ENCODE data around the gene GPR39. TPM values are rescaled to one million over a fixed set of nuclear protein-coding genes. Genes with fewer than 3 reads are reported as not detected.

GPR39 gene
- total RNA-seq, 1 experiment from 2014 or later, result 34.8 TPM

DNA sequence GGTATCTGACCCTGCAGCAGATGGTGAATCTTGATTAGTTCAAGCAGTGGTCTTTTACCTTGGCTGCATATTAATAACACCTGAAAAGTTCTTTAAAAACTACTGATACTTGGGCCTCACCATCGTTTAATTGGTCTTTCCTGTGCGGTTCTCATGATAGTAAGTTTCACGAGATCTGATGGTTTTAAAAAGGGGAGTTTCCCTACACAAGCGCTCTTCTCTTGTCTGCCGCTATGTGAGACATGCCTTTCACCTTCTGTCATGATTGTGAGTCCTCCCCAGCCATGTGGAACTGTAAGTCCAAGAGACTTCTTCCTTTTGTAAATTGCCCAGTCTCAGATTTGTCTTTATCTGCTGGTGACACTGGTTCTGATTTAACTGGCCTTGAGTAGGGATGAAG, 151.1 kb downstream of the GPR39 start:
- DNase-seq, result no peak
- intact Hi-C loops (cut with micrococcal nuclease), result no loop called here
- ChIA-PET POLR2A (ENCODE audit: unreplicated experiment) (no interaction called here), CTCF (no interaction called here)
- H3K27ac ChIP-seq (ENCODE audit: low read length), result no peak overlapping the region
- TF ChIP-seq, protein P1, sequence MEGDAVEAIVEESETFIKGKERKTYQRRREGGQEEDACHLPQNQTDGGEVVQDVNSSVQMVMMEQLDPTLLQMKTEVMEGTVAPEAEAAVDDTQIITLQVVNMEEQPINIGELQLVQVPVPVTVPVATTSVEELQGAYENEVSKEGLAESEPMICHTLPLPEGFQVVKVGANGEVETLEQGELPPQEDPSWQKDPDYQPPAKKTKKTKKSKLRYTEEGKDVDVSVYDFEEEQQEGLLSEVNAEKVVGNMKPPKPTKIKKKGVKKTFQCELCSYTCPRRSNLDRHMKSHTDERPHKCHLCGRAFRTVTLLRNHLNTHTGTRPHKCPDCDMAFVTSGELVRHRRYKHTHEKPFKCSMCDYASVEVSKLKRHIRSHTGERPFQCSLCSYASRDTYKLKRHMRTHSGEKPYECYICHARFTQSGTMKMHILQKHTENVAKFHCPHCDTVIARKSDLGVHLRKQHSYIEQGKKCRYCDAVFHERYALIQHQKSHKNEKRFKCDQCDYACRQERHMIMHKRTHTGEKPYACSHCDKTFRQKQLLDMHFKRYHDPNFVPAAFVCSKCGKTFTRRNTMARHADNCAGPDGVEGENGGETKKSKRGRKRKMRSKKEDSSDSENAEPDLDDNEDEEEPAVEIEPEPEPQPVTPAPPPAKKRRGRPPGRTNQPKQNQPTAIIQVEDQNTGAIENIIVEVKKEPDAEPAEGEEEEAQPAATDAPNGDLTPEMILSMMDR (conservative IDR thresholded peaks at IDR 0.05; ENCODE audit: low read depth, low read length), result no peak
- no peak for TF ChIP-seq EZH2 (IDR thresholded peaks at IDR 0.05; ENCODE audit: low read length, unreplicated experiment)
- no peak for TF ChIP-seq EZH2phosphoT487 (IDR thresholded peaks at IDR 0.05; ENCODE audit: borderline replicate concordance, low read length)
- no peaks in the 10 kb centered on the region for H3K9me3 ChIP-seq (ENCODE audit: low read length)
- H3K4me3 ChIP-seq (ENCODE audit: low read length), result no peak overlapping the region
- no peak overlapping the region for H3K9ac ChIP-seq (ENCODE audit: low read length)
- peaks cover 6% of the 10 kb centered on the region; the same call in 1 of the 2 replicates for H3K4me1 ChIP-seq (ENCODE audit: insufficient read depth, low read length)
- no peaks in the 10 kb centered on the region for H3F3A ChIP-seq (ENCODE audit: low read length, unreplicated experiment)
- no peaks in the 10 kb centered on the region for H3K9me2 ChIP-seq (replicated peaks; ENCODE audit: low read length)
- no peaks in the 10 kb centered on the region for H3K27me3 ChIP-seq (ENCODE audit: low read length)
- peaks cover 21% of the 10 kb centered on the region; the same call in 1 of the 2 replicates for H3K79me2 ChIP-seq (ENCODE audit: low read length)
- no peaks in the 10 kb centered on the region for H3K36me3 ChIP-seq (ENCODE audit: low read depth, low read length)
- no peaks in the 10 kb centered on the region for H4K20me1 ChIP-seq (ENCODE audit: low read length)
- no peak for ATAC-seq
- H3K4me2 ChIP-seq (ENCODE audit: low read length), result no peak overlapping the region
- BruUV-seq (replicated peaks), result no TSS peak
- no peak overlapping the region for H2AFZ ChIP-seq (ENCODE audit: low read length)

DNA sequence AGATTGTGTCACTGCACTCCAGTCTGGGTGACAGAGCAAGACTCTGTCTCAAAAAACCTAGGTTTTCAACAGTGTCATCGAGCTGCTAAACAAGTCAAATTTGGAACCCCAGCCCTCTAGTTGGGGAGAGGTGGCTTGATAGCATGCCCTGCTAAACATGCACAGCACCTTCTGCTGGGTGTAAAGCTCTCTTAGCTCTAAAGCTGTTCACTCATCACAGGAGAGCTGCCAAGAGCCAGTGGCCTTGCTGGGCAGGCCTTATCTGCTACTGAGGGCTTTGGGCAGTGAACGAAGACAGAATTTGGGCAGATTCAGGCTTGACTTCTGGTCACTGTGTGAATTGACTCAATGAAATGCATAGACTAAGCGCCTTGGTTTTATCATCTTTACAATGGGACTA, 152.1 kb downstream of the GPR39 start:
- no TSS peak for BruUV-seq (replicated peaks)
- no peak for ATAC-seq
- Histone ChIP-seq H3K4me3 (ENCODE audit: low read length) (no peak overlapping the region), H3K9me2 (replicated peaks; ENCODE audit: low read length) (no peaks in the 10 kb centered on the region), H3F3A (ENCODE audit: low read length, unreplicated experiment) (no peaks in the 10 kb centered on the region), H3K4me1 (ENCODE audit: insufficient read depth, low read length) (peaks cover 6% of the 10 kb centered on the region; the same call in 1 of the 2 replicates), H3K27ac (ENCODE audit: low read length) (no peak overlapping the region), H3K36me3 (ENCODE audit: low read depth, low read length) (no peaks in the 10 kb centered on the region), H4K20me1 (ENCODE audit: low read length) (no peaks in the 10 kb centered on the region), H3K27me3 (ENCODE audit: low read length) (no peaks in the 10 kb centered on the region), H3K79me2 (ENCODE audit: low read length) (peaks cover 18% of the 10 kb centered on the region; the same call in 1 of the 2 replicates), H2AFZ (ENCODE audit: low read length) (no peak overlapping the region), H3K9ac (ENCODE audit: low read length) (no peak overlapping the region), H3K9me3 (ENCODE audit: low read length) (no peaks in the 10 kb centered on the region), H3K4me2 (ENCODE audit: low read length) (no peak overlapping the region)
- CTCF ChIA-PET, result no interaction called here
- POLR2A ChIA-PET (ENCODE audit: unreplicated experiment), result no interaction called here
- TF ChIP-seq, protein P1 (conservative IDR thresholded peaks at IDR 0.05; ENCODE audit: low read depth, low read length), result no peak
- no peak for TF ChIP-seq EZH2phosphoT487 (IDR thresholded peaks at IDR 0.05; ENCODE audit: borderline replicate concordance, low read length)
- no peak for TF ChIP-seq EZH2 (IDR thresholded peaks at IDR 0.05; ENCODE audit: low read length, unreplicated experiment)
- DNase-seq, result no peak
- intact Hi-C loops (cut with micrococcal nuclease), result no loop called here

DNA sequence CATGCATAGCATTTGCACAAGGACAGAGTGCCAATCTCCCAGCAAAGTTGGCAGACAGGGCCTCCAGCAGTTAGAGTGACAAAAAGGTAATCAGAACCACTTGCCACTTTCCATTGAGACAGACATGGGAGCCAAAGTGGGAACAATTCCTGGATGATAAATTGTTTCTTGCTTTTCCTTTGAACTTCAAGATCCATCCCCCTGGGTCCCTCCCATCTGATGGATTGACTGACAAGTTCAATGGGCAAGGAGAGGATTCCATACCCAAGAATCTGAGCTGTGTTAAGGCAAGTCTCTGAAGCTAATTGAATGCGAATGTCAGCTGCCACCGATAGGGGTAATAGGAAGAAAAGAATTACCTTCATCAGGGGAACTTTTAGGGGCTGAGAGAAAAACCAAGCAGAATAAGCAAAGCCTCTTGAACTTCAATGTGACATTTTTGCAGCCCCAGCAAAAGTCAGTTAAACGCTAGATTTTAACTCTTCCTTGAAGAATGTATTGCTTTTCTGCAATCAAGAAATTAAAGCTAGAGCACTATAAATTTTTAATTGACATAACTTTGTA, 156.9 kb downstream of the GPR39 start:
- TF ChIP-seq EZH2 (IDR thresholded peaks at IDR 0.05; ENCODE audit: low read length, unreplicated experiment), result no peak
- TF ChIP-seq, protein P1 (conservative IDR thresholded peaks at IDR 0.05; ENCODE audit: low read depth, low read length), result no peak
- no peak for TF ChIP-seq EZH2phosphoT487 (IDR thresholded peaks at IDR 0.05; ENCODE audit: borderline replicate concordance, low read length)
- H4K20me1 ChIP-seq (ENCODE audit: low read length), result no peaks in the 10 kb centered on the region
- H3K4me2 ChIP-seq (ENCODE audit: low read length), result no peak overlapping the region
- ATAC-seq, result no peak
- H3F3A ChIP-seq (ENCODE audit: low read length, unreplicated experiment), result no peaks in the 10 kb centered on the region
- no peak overlapping the region for H3K4me3 ChIP-seq (ENCODE audit: low read length)
- no peak for DNase-seq
- H3K4me1 ChIP-seq (ENCODE audit: insufficient read depth, low read length), result no peaks in the 10 kb centered on the region
- ChIA-PET CTCF (no interaction called here), POLR2A (ENCODE audit: unreplicated experiment) (interaction anchor here (0.5 kb wide), 1 partner anchor 443 kb away, joined by 6 read pairs; no protein-coding TSS in a partner anchor)
- H2AFZ ChIP-seq (ENCODE audit: low read length), result no peak overlapping the region
- peaks cover 28% of the 10 kb centered on the region for H3K79me2 ChIP-seq (ENCODE audit: low read length)
- intact Hi-C loops (cut with micrococcal nuclease), result no loop called here
- H3K9me3 ChIP-seq (ENCODE audit: low read length), result no peaks in the 10 kb centered on the region
- H3K9ac ChIP-seq (ENCODE audit: low read length), result no peak overlapping the region
- no peaks in the 10 kb centered on the region for H3K36me3 ChIP-seq (ENCODE audit: low read depth, low read length)
- no peaks in the 10 kb centered on the region for H3K9me2 ChIP-seq (replicated peaks; ENCODE audit: low read length)
- BruUV-seq (replicated peaks), result no TSS peak
- no peak overlapping the region for H3K27ac ChIP-seq (ENCODE audit: low read length)
- no peaks in the 10 kb centered on the region for H3K27me3 ChIP-seq (ENCODE audit: low read length)

Measured in PC-3 (cell line).